Measurements from ENCODE around the gene THSD4.

The THSD4 gene

GRCh38 chr15:71501344-71502076 lies 386.2 kb downstream of the THSD4 start:
- Histone ChIP-seq H3K9ac (ENCODE audit: low read depth in 1 of 2, low read length in 2 of 2) (no peak overlapping the region), H3K36me3 (ENCODE audit: control insufficient read depth in 1 of 2, insufficient read depth in 2 of 2, low read length in 2 of 2) (no peaks in the 10 kb centered on the region), H3K4me3 (ENCODE audit: low read depth in 1 of 2, low read length in 2 of 2) (no peak overlapping the region), H3K27me3 (ENCODE audit: control insufficient read depth in 1 of 2, insufficient read depth in 2 of 2, low read length in 2 of 2) (no peaks in the 10 kb centered on the region), H3K4me1 (ENCODE audit: control insufficient read depth in 1 of 2, insufficient read depth in 2 of 2, low read length in 2 of 2) (no peaks in the 10 kb centered on the region), H3K27ac (ENCODE audit: low read depth, low read length) (no peak overlapping the region), H3K9me3 (ENCODE audit: control insufficient read depth in 1 of 2, low read length in 2 of 2) (peaks cover 0 to 5% of the 10 kb centered on the region in 2 donors)

GRCh38 chr15:71502077-71502432 lies 386.8 kb downstream of the THSD4 start:
- H3K9me3 ChIP-seq (ENCODE audit: control insufficient read depth in 1 of 2, low read length in 2 of 2) = peaks cover 0 to 5% of the 10 kb centered on the region in 2 donors
- H3K27ac ChIP-seq (ENCODE audit: low read depth, low read length) = no peak overlapping the region
- H3K27me3 ChIP-seq (ENCODE audit: control insufficient read depth in 1 of 2, insufficient read depth in 2 of 2, low read length in 2 of 2) = no peaks in the 10 kb centered on the region
- H3K4me3 ChIP-seq (ENCODE audit: low read depth in 1 of 2, low read length in 2 of 2) = no peak overlapping the region
- H3K4me1 ChIP-seq (ENCODE audit: control insufficient read depth in 1 of 2, insufficient read depth in 2 of 2, low read length in 2 of 2) = no peaks in the 10 kb centered on the region
- H3K9ac ChIP-seq (ENCODE audit: low read depth in 1 of 2, low read length in 2 of 2) = no peak overlapping the region
- H3K36me3 ChIP-seq (ENCODE audit: control insufficient read depth in 1 of 2, insufficient read depth in 2 of 2, low read length in 2 of 2) = no peaks in the 10 kb centered on the region

DNA sequence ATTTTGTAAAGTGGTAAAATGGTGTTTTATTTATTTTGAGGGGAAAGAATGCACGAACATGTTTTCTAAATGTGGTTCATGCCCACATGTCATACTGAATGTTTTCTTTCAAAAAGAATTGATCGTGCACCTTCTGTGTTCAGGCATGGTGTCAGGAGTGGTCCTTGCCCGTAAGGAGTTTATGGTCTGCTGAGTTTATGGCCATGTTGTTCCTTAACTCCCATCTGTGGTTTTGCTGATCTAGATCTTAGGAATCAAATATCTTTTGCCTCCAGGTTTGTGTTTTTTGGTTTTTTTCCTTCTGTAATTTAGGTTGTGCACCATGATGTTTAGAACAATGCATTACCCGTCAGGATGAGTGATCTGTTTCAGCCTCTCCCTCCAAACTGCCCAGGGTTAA lies 390.7 kb downstream of the THSD4 start:
- Histone ChIP-seq H3K36me3 (ENCODE audit: control insufficient read depth in 1 of 2, insufficient read depth in 2 of 2, low read length in 2 of 2) (no peaks in the 10 kb centered on the region), H3K27ac (ENCODE audit: low read depth, low read length) (no peak overlapping the region), H3K4me3 (ENCODE audit: low read depth in 1 of 2, low read length in 2 of 2) (no peak overlapping the region), H3K4me1 (ENCODE audit: control insufficient read depth in 1 of 2, insufficient read depth in 2 of 2, low read length in 2 of 2) (no peaks in the 10 kb centered on the region), H3K9ac (ENCODE audit: low read depth in 1 of 2, low read length in 2 of 2) (no peak overlapping the region), H3K27me3 (ENCODE audit: control insufficient read depth in 1 of 2, insufficient read depth in 2 of 2, low read length in 2 of 2) (no peaks in the 10 kb centered on the region), H3K9me3 (ENCODE audit: control insufficient read depth in 1 of 2, low read length in 2 of 2) (peaks cover 0 to under 1% of the 10 kb centered on the region in 2 donors)

- Histone ChIP-seq H3K4me1 (ENCODE audit: control insufficient read depth in 1 of 2, insufficient read depth in 2 of 2, low read length in 2 of 2) (no peaks in the 10 kb centered on the region), H3K27ac (ENCODE audit: low read depth, low read length) (no peak overlapping the region), H3K27me3 (ENCODE audit: control insufficient read depth in 1 of 2, insufficient read depth in 2 of 2, low read length in 2 of 2) (no peaks in the 10 kb centered on the region), H3K9me3 (ENCODE audit: control insufficient read depth in 1 of 2, low read length in 2 of 2) (no peaks in the 10 kb centered on the region), H3K4me3 (ENCODE audit: low read depth in 1 of 2, low read length in 2 of 2) (no peak overlapping the region), H3K9ac (ENCODE audit: low read depth in 1 of 2, low read length in 2 of 2) (no peak overlapping the region), H3K36me3 (ENCODE audit: control insufficient read depth in 1 of 2, insufficient read depth in 2 of 2, low read length in 2 of 2) (no peaks in the 10 kb centered on the region)
Measured at GRCh38 chr15:71506946-71507345, 391.7 kb downstream of the THSD4 start.

- H3K9me3 ChIP-seq (ENCODE audit: control insufficient read depth in 1 of 2, low read length in 2 of 2) = no peaks in the 10 kb centered on the region
- H3K27ac ChIP-seq (ENCODE audit: low read depth, low read length) = no peak overlapping the region
- no peak overlapping the region for H3K4me3 ChIP-seq (ENCODE audit: low read depth in 1 of 2, low read length in 2 of 2)
- H3K36me3 ChIP-seq (ENCODE audit: control insufficient read depth in 1 of 2, insufficient read depth in 2 of 2, low read length in 2 of 2) = no peaks in the 10 kb centered on the region
- H3K9ac ChIP-seq (ENCODE audit: low read depth in 1 of 2, low read length in 2 of 2) = no peak overlapping the region
- H3K4me1 ChIP-seq (ENCODE audit: control insufficient read depth in 1 of 2, insufficient read depth in 2 of 2, low read length in 2 of 2) = no peaks in the 10 kb centered on the region
- H3K27me3 ChIP-seq (ENCODE audit: control insufficient read depth in 1 of 2, insufficient read depth in 2 of 2, low read length in 2 of 2) = no peaks in the 10 kb centered on the region
Measured at GRCh38 chr15:71508081-71508682, 392.9 kb downstream of the THSD4 start.

- no peak overlapping the region for H3K9ac ChIP-seq (ENCODE audit: low read depth in 1 of 2, low read length in 2 of 2)
- no peaks in the 10 kb centered on the region for H3K4me1 ChIP-seq (ENCODE audit: control insufficient read depth in 1 of 2, insufficient read depth in 2 of 2, low read length in 2 of 2)
- no peak overlapping the region for H3K4me3 ChIP-seq (ENCODE audit: low read depth in 1 of 2, low read length in 2 of 2)
- no peak overlapping the region for H3K27ac ChIP-seq (ENCODE audit: low read depth, low read length)
- no peaks in the 10 kb centered on the region for H3K27me3 ChIP-seq (ENCODE audit: control insufficient read depth in 1 of 2, insufficient read depth in 2 of 2, low read length in 2 of 2)
- H3K36me3 ChIP-seq (ENCODE audit: control insufficient read depth in 1 of 2, insufficient read depth in 2 of 2, low read length in 2 of 2) = no peaks in the 10 kb centered on the region
- H3K9me3 ChIP-seq (ENCODE audit: control insufficient read depth in 1 of 2, low read length in 2 of 2) = no peaks in the 10 kb centered on the region
Measured at GRCh38 chr15:71509139-71509538, 393.9 kb downstream of the THSD4 start.

- H3K27me3 ChIP-seq (ENCODE audit: control insufficient read depth in 1 of 2, insufficient read depth in 2 of 2, low read length in 2 of 2) = no peaks in the 10 kb centered on the region
- no peak overlapping the region for H3K27ac ChIP-seq (ENCODE audit: low read depth, low read length)
- no peak overlapping the region for H3K9ac ChIP-seq (ENCODE audit: low read depth in 1 of 2, low read length in 2 of 2)
- no peak overlapping the region for H3K4me3 ChIP-seq (ENCODE audit: low read depth in 1 of 2, low read length in 2 of 2)
- peaks cover 0 to 7% of the 10 kb centered on the region in 2 donors for H3K4me1 ChIP-seq (ENCODE audit: control insufficient read depth in 1 of 2, insufficient read depth in 2 of 2, low read length in 2 of 2)
- no peaks in the 10 kb centered on the region for H3K36me3 ChIP-seq (ENCODE audit: control insufficient read depth in 1 of 2, insufficient read depth in 2 of 2, low read length in 2 of 2)
- no peaks in the 10 kb centered on the region for H3K9me3 ChIP-seq (ENCODE audit: control insufficient read depth in 1 of 2, low read length in 2 of 2)
Measured at GRCh38 chr15:71510763-71511162, 395.5 kb downstream of the THSD4 start.

DNA sequence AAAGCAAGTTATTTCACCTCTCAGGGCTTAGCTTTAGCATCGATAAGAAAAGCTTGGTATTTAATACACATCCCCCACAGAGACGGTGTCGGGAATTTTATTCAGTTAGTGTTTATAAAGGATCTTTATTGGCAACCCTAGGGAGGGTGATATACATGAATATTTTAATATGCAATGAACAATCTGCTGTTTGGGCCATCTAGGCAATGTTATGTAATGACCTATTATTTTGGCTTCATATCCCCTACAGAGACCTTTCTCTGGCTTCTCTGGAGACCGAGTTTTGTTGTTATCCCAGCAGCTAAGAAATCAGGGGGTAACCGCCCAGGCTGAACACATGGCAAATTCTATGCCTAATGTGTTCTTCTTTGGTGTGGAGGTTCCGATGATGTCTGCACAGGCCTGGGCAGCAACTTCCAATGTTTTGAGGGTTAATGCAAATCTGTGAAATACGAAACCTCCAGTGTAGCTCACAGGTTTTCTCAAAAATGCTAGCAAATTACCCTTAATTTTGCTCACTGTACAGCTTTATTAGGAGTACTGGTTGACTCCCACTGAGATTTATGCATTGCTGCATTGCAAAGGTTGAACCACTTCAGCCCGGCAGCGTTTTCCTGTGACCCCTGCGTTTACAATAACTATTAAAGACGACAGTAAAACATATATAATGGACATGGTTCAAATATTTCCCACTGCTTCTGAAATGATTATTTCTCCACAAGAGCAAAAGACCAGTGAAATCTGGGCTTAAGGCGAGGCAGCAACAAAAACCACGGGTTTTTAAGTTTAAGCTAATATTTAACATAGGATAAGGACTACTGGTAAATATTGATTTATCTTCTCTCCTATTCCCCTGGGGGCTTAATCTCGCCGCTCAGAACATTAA lies 396.8 kb downstream of the THSD4 start:
- Histone ChIP-seq H3K27ac (ENCODE audit: low read depth, low read length) (no peak overlapping the region), H3K36me3 (ENCODE audit: control insufficient read depth in 1 of 2, insufficient read depth in 2 of 2, low read length in 2 of 2) (no peaks in the 10 kb centered on the region), H3K4me1 (ENCODE audit: control insufficient read depth in 1 of 2, insufficient read depth in 2 of 2, low read length in 2 of 2) (peaks cover 0 to 8% of the 10 kb centered on the region in 2 donors), H3K9me3 (ENCODE audit: control insufficient read depth in 1 of 2, low read length in 2 of 2) (no peaks in the 10 kb centered on the region), H3K27me3 (ENCODE audit: control insufficient read depth in 1 of 2, insufficient read depth in 2 of 2, low read length in 2 of 2) (no peaks in the 10 kb centered on the region), H3K4me3 (ENCODE audit: low read depth in 1 of 2, low read length in 2 of 2) (no peak overlapping the region), H3K9ac (ENCODE audit: low read depth in 1 of 2, low read length in 2 of 2) (no peak overlapping the region)

DNA sequence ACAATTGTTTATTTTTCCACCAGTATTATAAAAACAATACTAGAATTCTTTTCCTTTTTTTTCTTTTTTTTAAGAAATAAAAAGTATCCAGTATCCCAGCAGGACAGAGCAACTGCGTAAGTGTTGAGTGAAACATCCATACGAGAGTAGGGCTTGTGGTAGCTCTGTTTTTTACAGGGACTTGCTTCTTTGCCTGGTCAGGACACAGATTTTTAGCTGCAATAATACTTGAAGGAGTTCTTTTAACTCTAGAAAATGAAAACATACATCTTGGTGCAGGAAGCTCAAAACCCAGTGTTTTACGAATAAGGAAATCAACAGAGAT lies 397.4 kb downstream of the THSD4 start:
- Histone ChIP-seq H3K27ac (ENCODE audit: low read depth, low read length) (no peak overlapping the region), H3K4me1 (ENCODE audit: control insufficient read depth in 1 of 2, insufficient read depth in 2 of 2, low read length in 2 of 2) (peaks cover 0 to 8% of the 10 kb centered on the region in 2 donors), H3K4me3 (ENCODE audit: low read depth in 1 of 2, low read length in 2 of 2) (no peak overlapping the region), H3K36me3 (ENCODE audit: control insufficient read depth in 1 of 2, insufficient read depth in 2 of 2, low read length in 2 of 2) (no peaks in the 10 kb centered on the region), H3K9me3 (ENCODE audit: control insufficient read depth in 1 of 2, low read length in 2 of 2) (no peaks in the 10 kb centered on the region), H3K9ac (ENCODE audit: low read depth in 1 of 2, low read length in 2 of 2) (no peak overlapping the region), H3K27me3 (ENCODE audit: control insufficient read depth in 1 of 2, insufficient read depth in 2 of 2, low read length in 2 of 2) (no peaks in the 10 kb centered on the region)

All from duodenal mucosa (tissue), 2 donors.